Sigmoid colon (tissue), 7 donors: ENCODE data around the gene JAG1. TPM values are rescaled to one million over a fixed set of nuclear protein-coding genes. Genes with fewer than 3 reads are reported as not detected.

Source experiments
- polyA plus RNA-seq, 3 donors: library from polyadenylated mRNA; stranded (reverse); fragments of 200-250 nt; gene quantifications; one replicate each; pipeline ENCODE4 v1.2.3, GENCODE V29; 2013
- small RNA-seq, 3 donors: library from RNA; depleted of rRNA; stranded (forward); fragments of <200 nt; gene quantifications; one replicate each; pipeline ENCODE3, GENCODE V24; 2016
- total RNA-seq, 4 donors: library from RNA; depleted of rRNA; stranded (reverse); fragments of >200 nt; gene quantifications; one replicate each; pipeline ENCODE4 v1.1.0, GENCODE V29; 2016
- donor health status: healthy with polysubstance abuse.
- donor health status: Bipolar disorder and iron deficiency.
- donor health status: healthy.

The JAG1 gene
- total and polyA plus RNA-seq, 7 donors: 3.9 to 76.4 (median 32.4) TPM

Small RNA genes within 50 kb of the gene (small RNA-seq; reads per million reads assigned to genes)
- 0 reads per million in 3 donors for gene MIR6870

Other genes starting within 250 kb of the JAG1 start
- gene MKKS, start 239.8 kb downstream of the JAG1 start, total RNA-seq: 10 to 100 TPM; 19.1 to 26.0 (median 22.2) TPM
- gene MKKS, start 239.8 kb downstream of the JAG1 start, polyA plus RNA-seq: 10 to 100 TPM; 16.2 to 29.8 (median 19.1) TPM
- 1 to 10 TPM; 2.0 to 4.2 (median 2.5) TPM for gene SLX4IP, start 238.7 kb downstream of the JAG1 start, total RNA-seq
- gene SLX4IP, start 238.7 kb downstream of the JAG1 start, polyA plus RNA-seq: 1 to 10 TPM; 1.2 to 2.5 (median 2.3) TPM